Pancreas (tissue), 10 donors: ENCODE measurements around the gene ARNT2. TPM values are rescaled to one million over a fixed set of nuclear protein-coding genes. Genes with fewer than 3 reads are reported as not detected.
A peak's percentile ranks its signal among the peaks of the same experiment; 100 is the strongest.

Experiments
- ATAC-seq, 4 donors: fragments of 200-7000 bp; cut with Tn5 transposase; one replicate each; pipeline versions ENCODE4 v1.8.0 to v1.9.1; 2020; ENCODE audit warnings: mild to moderate bottlenecking in 4 of 4, moderate library complexity in 4 of 4
- DNase-seq, 6 donors: peaks; one replicate each; pipeline ENCODE4 v3.0.0-alpha.2; 2020
- FAIRE-seq: peaks from 2 replicates; lab custom pipeline; 2012; peaks lifted over from hg19 to GRCh38; lab: Jason Lieb, UNC
- H3K27ac ChIP-seq, 4 donors: fragments of 200-600 bp; sonication (generic); 1 replicate in 3 of 4; 2 replicates in 1 of 4; pipeline versions ENCODE4 v1.5.0 to v1.8.0; 2020
- H3K27me3 ChIP-seq, 4 donors: fragments of 200-600 bp; one replicate each; pipeline ENCODE4 v1.8.0; 2021
- H3K36me3 ChIP-seq, 3 donors: fragments of 200-600 bp; sonication (generic) in 1 of 3; one replicate each; pipeline versions ENCODE4 v1.5.0 to v1.8.0; 2020 to 2021
- H3K4me1 ChIP-seq, 3 donors: fragments of 200-600 bp; one replicate each; pipeline ENCODE4 v1.8.0; 2021
- H3K4me3 ChIP-seq, 4 donors: fragments of 200-600 bp; sonication (generic) in 2 of 4; one replicate each; pipeline versions ENCODE4 v1.5.0 to v1.8.0; 2020 to 2021
- H3K9me3 ChIP-seq, 4 donors: fragments of 200-600 bp; one replicate each; pipeline ENCODE4 v1.8.0; 2021
- CTCF ChIP-seq, 4 donors: fragments of 200-600 bp; sonication (generic) in 3 of 4; IDR thresholded peaks; one replicate each; pipeline versions ENCODE4 v1.5.0 to v1.8.0; 2021; ENCODE audit warnings: antibody characterized with exemption in 4 of 4
- WGBS, 2 donors: extraction: QIAGEN DNeasy Blood & Tissue Kit; methylation state at CpG; one replicate each; pipeline ENCODE4 v1.1.7; 2013; 5-methylcytosine and 5-hydroxymethylcytosine counted together
- intact Hi-C, 3 donors: fragments of 100-400 bp; cut with DNase I; formaldehyde crosslinking; loops; one replicate each; pipeline versions ENCODE4 v1.11.1 to v1.14.2; 2022
- polyA plus RNA-seq, 2 donors: library from polyadenylated mRNA; stranded (reverse); fragments of 200-250 nt; gene quantifications; one replicate each; pipeline ENCODE4 v1.2.3, GENCODE V29; 2013
- total RNA-seq, 6 donors: library from RNA; stranded (reverse); fragmentation: NEBNext Ultra II Directional in 4 of 6; extraction: Animal tissue kit (Norgen Biotek cat#: 25700) in 4 of 6; gene quantifications; one replicate each; pipeline versions ENCODE4 v1.2.1 to v1.2.4, GENCODE V29; 2021 to 2023
- donor health status: healthy with polysubstance abuse.
- donor health status: DM: no; HTN: no; CAD: no; lungs with moderate emphysema.
- donor health status: DM: no; HTN: no; CAD: no.
- donor health status: control.
- donor health status: control.
- donor health status: Bipolar disorder and iron deficiency.
- donor health status: DM: yes; HTN: yes; CAD: no.
- donor health status: DM: no; HTN: no; CAD: no.
- donor health status: DM: no; HTN: no; CAD: no.
- donor health status: DM: yes; HTN: yes; CAD: no.

ARNT2 gene
- total and polyA plus RNA-seq, 8 donors, result 2.1 to 18.1 (median 5.4) TPM

DNA sequence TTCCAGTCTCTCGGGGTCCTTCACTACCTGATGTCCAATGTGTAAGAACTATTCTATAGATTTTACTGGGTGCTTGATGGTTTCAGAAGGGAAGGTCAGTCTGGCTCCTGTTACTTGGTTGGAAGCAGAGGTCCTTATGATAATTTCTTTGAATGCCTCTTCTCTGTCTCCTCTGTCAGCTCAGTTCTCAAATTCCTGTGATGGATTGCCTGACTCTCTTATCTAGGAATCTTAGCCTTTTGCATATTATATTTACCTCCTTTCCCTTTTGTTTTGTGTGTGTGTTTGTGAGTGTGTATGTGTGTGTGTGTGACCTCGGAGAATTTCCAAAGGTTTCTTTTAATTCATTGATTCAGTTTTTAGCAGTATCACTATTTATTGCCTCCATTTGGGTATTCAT is 88.2 kb downstream of the ARNT2 start:
- FAIRE-seq (no peak), ATAC-seq (no peak)

DNA sequence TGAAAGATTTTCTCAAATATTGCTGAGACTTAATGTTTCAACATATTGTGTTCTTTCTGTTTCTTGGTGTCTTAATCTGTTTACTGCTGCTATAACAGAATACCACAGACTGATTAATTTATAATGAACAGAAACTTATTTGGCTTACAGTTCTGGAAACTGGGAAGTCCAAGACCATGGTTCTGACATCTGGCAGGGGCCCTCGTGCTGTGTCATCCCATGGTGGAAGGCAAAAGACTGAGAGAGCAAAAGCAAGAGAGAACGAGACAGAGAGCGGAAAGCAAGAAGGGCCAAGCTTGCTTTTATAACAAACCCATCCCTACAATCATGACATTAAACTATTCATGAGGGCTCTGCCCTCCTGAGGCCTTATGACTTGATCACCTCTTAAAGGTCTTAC is 88.7 kb downstream of the ARNT2 start:
- FAIRE-seq (no peak), DNase-seq (no peak), ATAC-seq (no peak)
- H3K27me3 ChIP-seq, result no peaks in the 10 kb centered on the region
- no peaks in the 10 kb centered on the region for H3K4me1 ChIP-seq
- H3K4me3 ChIP-seq, result no peak overlapping the region
- WGBS, 2 donors, result 92 to 94% methylated on average over 3 of the region's 3 CpGs
- no peak for TF ChIP-seq CTCF (IDR thresholded peaks at IDR 0.05)
- intact Hi-C loops, result no loop called here
- H3K36me3 ChIP-seq, result no peaks in the 10 kb centered on the region
- H3K9me3 ChIP-seq, result no peaks in the 10 kb centered on the region
- H3K27ac ChIP-seq, result no peak overlapping the region

More for the DNA sequence above, 88.2 kb downstream of the ARNT2 start:
- 87 to 88% methylated on average over 2 of the region's 2 CpGs for WGBS, 2 donors
- Histone ChIP-seq H3K4me1 (no peaks in the 10 kb centered on the region), H3K4me3 (no peak overlapping the region), H3K27ac (no peak overlapping the region), H3K9me3 (no peaks in the 10 kb centered on the region), H3K27me3 (no peaks in the 10 kb centered on the region), H3K36me3 (no peaks in the 10 kb centered on the region)
- intact Hi-C loops, result no loop called here
- TF ChIP-seq CTCF (IDR thresholded peaks at IDR 0.05), result no peak
- DNase-seq, result no peak

- WGBS, 2 donors, result 68 to 70% methylated on average over 5 of the region's 5 CpGs
- Histone ChIP-seq H3K4me1 (no peaks in the 10 kb centered on the region), H3K36me3 (no peaks in the 10 kb centered on the region), H3K9me3 (no peaks in the 10 kb centered on the region), H3K4me3 (no peak overlapping the region), H3K27ac (no peak overlapping the region), H3K27me3 (no peaks in the 10 kb centered on the region)
- ATAC-seq (peak in 2 of 4 donors; percentile 42 to 50), FAIRE-seq (no peak), DNase-seq (no peak)
- TF ChIP-seq CTCF (IDR thresholded peaks at IDR 0.05), result no peak
- intact Hi-C loops, result no loop called here
These were observed 90.2 kb downstream of the ARNT2 start for GRCh38 chr15:80494351-80494751.

DNA sequence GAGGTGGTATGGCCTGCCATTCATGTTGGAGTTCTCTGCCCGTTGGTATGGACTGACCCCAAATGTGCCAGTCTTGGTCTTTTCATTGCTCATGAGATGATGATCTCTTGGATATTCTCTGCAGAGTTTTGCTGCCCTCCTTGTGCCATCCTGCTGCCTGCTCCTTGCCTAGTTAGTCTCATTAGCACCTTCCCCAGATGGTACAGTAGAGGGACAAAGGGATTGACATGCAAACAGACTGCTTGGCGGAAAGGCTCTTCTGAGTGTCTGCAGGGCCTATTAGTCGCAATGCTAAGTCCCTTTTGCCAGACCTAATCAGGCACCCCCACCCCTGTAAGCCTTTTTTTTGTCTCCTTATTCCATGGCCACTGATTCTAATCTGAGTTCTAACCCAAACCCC is 90.6 kb downstream of the ARNT2 start:
- WGBS, 2 donors, result 85 to 97% methylated on average over 3 of the region's 3 CpGs
- Histone ChIP-seq H3K4me3 (no peak overlapping the region), H3K9me3 (no peaks in the 10 kb centered on the region), H3K4me1 (no peaks in the 10 kb centered on the region), H3K27me3 (no peaks in the 10 kb centered on the region), H3K27ac (no peak overlapping the region), H3K36me3 (no peaks in the 10 kb centered on the region)
- DNase-seq, result no peak
- no peak for TF ChIP-seq CTCF (IDR thresholded peaks at IDR 0.05)
- no peak for ATAC-seq
- FAIRE-seq, result no peak
- intact Hi-C loops, result no loop called here

GRCh38 chr15:80495401-80495942 is 91.3 kb downstream of the ARNT2 start:
- DNase-seq, result no peak
- no peaks in the 10 kb centered on the region for H3K4me1 ChIP-seq
- TF ChIP-seq CTCF (IDR thresholded peaks at IDR 0.05), result no peak
- H3K27me3 ChIP-seq, result no peaks in the 10 kb centered on the region
- no peak for ATAC-seq
- no peak overlapping the region for H3K4me3 ChIP-seq
- intact Hi-C loops, result no loop called here
- 86 to 92% methylated on average over 2 of the region's 2 CpGs for WGBS, 2 donors
- FAIRE-seq, result no peak
- H3K36me3 ChIP-seq, result no peaks in the 10 kb centered on the region
- H3K9me3 ChIP-seq, result no peaks in the 10 kb centered on the region
- no peak overlapping the region for H3K27ac ChIP-seq
